ENCODE data around the gene DCST1.

Gene DCST1

DNA sequence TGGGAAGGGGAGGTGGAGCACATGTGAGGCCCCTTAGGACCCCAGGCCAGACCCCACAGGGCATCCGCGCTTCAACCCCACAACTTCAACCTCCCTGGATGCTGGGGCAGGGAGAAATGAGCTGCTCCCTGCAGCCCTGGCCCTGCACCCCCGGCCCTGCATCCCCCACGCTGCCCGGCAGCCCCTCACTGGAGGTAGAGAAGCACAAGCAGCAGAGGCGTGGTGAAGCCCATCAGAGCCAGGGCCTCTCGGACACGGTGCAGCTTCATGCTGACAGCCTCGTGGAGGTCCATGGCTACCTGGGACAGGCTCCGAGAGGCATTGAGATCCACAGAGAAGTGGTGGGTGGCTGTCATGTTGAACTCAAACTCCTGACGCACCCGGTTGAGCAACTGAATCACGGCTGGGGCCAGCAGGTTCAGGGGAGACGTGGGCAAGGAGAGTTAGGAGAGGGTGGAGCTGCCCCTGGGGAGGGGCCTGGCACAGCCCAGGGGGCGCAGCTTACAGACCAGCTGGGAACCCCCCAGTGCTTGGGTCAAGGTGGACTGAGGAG lies 3.3 kb upstream of the DCST1 start:
- DNase-seq, result peak in 1 of 58 donors; percentile 12

DNA sequence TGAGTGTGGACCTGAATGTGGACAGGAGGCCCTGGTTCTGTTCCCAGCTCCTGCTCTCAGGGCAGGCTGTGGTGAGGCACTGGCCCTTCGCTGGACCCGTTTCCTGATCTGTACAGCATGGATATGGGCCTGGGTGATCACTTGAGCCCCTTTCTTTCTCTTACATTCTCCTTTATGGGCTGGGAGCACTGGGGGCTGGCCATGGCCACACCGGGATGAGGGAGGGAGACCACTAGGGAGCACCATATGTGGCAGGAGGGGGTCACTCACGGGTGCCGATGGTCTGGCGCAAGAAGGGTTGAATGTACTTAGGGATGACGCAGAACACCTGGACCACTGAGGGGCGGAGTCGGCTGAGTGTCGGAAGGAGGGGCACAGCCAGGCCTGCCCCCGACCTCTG lies 2.7 kb upstream of the DCST1 start:
- DNase-seq, result no peak

DNA sequence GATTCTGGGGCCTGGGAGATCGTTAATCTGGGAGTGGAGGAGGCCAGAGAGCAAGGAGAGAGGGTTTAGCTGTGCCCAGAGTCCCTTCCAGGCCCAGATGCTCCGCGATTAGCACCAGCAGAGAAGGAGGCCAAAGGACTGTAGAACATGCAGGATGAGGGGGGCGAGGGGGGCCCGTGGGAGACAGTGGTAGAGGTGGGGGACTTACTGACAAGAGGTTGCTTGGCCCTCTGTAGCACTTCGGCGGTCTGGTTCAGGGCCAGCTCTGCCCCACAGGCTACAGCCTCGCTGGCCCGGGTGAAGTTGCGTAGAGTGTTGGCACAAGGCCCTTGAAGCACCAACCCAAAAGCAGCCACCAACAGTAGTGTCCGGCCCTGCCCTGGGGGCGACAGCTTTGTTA lies 738 bp upstream of the DCST1 start:
- no peak for DNase-seq

DNA sequence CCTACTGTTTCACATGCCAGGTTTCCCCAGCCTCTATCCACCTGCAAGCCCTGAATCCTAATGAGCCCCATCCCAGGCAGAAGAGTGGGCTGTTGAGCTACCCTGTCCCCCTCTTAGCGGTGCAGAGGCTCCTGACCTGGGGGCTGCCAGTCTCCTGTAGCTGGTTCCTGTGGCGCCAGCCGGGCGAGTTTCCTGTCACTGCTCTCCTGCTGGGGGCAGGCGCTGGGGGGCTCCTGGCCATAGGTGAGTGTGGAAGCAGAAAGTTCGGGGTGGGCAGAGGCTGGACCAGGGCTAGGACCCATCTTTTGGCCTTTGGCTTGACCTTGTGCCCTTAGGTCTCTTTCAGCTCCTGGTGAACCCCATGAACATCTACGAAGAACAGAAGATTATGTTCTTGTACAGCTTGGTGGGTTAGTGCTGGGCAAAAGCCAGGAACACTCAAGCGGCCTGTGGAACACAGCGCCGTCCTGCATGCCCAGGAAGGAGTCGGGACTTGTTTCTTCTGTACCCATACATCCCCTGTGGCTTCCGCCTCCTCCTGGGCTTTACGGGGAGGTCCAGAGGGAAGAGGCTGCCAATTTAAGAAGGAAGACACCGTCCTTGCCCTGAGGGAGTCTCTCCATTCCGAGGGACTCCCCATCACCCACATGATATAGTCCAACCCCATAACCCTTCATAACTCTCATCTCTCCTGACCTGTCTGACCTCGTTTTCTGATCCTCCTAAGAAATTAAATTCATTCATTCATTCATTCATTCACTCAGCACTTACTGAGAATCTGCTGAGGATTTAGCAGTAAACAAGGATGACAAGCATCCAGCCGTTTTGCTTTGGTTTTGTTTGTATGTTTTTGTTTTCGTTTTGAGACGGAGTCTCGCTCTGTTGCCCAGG lies 939 bp downstream of the DCST1 start:
- DNase-seq, result no peak

DNA sequence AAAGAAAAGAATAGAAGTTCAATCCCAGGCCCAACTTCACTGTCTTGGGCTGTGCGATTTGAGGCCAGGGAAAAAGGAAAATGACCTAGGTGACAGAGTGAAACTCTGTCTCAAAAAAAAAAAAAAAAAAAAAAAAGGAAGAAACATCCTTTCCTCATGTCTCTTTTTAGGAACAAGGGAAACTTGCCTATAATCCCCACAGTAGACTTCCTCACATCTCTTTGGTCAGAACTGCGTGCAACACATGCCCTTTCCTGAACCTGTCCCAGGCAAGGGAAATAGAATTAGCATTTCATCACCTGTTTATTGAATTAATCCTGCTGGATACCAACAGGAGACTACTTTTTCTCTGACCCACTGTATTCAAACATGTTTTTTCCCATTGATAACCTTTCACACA lies 2.3 kb downstream of the DCST1 start:
- no peak for DNase-seq

DNA sequence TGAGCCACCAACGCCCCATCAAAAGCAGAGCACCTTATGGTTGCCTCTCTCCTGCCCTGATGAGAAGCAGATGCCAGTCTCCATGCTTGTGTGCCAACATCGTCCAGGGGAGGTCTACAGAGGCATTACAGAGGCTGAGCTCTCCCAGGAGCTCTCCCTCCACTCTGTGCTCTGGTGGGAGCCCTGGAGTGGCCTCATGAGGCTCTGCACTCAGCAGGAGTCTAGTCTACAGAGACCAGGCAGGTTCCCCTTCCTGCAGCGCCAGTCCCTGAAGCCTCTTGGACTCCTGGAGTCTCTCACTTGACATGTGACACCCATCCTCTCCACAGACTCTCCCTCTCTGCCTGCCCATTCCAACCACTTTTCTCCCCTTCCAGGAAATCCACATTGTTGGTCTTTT lies 3.4 kb downstream of the DCST1 start:
- DNase-seq, result no peak

DNA sequence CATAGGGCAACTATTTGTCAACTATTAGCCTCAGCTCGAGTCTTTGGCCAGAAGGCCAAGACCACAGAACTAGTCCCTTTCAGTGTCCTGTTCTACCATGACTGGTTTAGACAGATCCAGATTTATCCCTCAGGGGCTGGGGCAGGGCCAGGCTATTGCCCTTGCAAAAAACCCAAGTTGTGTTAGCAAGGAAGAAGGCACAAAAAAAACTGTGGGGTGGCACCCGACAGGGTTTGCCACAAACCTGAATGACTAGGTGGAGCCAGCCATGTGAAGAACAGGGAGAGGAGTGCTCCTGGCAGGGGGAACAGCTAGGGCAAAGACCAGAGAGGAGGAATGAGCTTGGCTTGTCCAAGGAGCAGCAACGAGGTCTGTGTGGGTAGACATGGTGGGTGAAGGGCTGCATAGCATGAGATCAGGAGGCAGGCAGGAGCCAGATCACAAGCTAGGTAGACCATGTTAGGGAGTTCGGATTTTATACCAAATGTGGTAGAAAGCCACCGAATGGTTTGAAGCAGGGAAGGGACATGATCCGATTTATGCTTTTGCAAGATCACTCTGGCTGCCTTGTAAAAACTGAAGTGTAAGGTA lies 4.3 kb downstream of the DCST1 start:
- no peak for DNase-seq

DNA sequence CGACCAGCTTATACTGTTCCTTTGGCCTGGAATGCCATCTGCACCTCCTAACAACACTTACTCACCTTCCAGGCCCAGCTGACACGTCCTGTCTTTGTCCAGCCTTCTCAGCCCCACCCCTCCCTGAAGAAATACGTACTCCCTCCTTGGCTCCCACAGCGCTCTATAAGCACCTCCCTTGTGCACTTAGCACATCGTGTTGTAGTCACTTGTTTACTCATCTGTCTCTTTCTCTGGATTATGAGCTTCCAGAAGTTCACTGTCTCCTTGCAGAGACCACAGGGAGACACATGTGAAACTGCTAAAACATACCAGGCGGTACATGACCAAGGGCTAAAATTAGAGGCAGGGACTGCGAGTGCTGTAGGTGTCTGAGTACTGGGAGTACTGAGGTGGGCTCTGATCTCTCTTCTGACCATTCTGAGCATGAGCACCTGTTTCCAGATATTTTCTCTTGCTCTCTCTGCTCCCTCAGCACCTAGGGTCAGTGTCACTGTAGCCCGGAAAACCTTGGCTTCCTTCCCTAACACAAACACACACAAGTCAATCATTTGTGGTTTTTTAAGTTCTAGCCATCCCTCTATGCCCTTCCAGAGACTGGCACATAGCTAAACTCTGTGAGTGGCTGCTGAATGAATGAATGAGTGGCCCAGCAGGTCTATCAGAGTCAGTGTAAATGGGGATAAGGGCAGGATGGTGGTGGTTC lies 5.1 kb downstream of the DCST1 start:
- DNase-seq, result no peak

DNA sequence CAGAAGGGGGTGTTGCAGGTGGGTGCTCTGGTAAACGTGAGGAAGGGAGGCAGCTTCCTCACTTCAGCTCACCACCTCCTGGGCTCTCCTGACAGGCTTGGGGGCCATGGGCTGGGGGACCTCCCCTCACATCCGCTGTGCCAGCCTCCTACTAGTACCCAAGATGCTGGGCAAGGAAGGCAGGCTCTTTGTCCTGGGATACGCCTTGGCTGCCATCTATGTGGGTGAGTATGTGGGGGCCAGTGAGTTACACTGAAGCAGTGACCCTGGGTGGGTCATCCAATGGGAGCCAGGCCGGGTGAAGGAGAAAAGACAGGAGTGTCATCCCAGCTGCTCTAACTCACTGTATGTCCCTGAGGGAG lies 5.7 kb downstream of the DCST1 start:
- no peak for DNase-seq

DNA sequence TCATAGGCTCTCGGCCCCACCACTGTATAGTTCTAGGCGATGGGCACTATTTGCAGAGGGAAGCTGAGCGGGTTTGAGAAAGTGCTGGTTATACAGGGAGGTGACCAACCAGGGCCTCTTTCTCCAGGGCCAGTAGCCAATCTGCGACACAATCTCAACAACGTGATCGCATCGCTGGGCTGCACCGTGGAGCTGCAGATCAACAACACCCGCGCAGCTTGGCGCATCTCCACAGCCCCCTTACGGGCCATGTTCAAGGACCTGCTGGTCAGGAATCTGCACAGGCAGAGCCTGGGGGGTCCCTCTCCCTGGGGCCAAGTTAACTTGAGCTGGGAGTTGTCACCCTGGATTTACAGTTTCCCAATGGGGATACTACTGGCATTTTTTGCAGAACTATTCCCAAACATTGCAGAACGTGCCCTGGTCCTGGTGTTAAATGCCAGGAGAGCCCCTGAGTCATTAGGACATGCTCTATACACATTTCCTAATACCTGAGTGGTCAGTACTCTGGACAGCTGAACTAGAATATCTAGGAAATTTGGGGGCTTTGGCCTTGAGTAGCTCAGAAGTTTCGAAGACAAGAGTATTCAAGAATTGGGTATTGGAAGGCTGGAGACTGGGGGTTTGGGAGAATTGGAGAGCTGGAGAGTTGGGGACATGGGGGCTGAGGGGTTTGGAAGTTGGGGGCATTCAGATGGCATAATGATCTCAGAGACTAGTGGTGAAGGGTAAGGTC lies 6.9 kb downstream of the DCST1 start:
- no peak for DNase-seq

DNA sequence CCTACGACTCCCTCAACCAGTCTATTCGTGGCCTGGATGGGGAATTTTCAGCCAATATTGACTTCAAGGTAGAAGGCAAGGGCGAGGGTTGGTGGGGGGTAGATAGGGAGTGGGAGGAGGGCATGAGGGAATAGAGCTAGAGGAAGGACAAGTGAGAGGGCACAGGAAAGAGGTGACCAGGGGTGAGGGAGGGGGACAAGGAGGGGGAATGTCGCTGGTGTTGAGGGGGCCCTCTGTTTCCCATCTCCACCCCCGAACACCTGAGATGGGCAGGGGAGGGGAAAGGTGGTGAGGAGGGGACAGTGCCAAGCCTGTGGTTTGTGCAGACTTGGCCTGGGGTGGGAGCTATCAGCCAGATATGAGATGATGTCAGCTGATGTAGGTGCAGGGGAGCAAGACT lies 9.2 kb downstream of the DCST1 start:
- DNase-seq, result no peak

DNA sequence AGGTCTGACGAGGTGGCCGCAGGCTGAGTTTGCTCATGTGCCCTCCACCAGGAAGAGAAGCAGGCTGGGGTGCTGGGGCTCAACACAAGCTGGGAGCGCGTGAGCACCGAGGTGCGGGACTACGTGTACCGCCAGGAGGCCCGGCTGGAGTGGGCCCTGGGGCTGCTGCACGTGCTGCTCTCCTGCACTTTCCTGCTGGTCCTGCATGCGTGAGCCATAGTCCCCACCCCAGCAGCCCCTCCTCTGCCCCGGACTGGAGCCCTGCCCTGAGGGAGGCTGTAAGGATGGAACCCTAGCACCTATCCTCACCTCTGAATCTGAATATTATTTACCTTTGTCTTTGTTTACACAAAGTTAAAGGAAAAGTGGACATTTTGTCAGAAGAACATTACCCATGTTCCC lies 9.7 kb downstream of the DCST1 start:
- no peak for DNase-seq

DNA sequence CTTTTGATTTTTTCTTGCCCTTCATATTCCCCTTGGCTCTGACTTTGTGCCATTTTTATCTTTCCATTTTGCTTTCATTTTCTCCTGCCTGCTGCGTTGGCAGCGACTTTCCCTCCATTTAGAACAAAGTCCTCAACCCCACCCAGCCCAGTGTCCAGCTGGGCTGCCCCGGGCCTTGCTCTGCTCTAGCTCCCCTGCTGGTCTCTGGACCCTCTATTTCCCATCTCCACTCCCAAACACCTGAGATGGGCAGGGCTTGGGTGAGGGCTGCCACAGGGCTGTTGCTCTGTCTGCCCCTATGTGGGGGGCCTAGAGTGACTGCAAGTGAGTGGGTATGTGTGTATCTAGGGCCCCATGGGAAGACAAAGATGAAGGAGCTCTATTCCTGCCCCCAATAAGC lies 10.2 kb downstream of the DCST1 start:
- DNase-seq, result no peak

DNA sequence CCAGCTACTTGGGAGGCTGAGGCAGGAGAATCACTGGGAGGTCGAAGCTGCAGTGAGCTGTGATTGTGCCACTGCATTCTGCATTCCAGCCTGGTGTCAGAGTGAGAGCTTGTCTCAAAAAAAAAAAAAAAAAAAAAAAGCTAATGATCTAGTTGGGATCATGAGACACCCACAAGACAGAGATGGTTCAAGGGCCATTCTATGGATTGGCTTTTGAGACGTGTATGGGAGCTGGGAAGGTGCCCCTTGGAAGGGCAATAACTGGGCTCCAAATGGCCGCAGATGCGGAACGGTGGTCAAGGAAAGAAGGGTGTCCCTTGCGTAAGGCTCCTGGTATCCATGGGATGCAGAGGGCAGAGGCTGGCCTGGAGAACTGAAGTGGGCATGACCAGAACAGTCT lies 10.7 kb downstream of the DCST1 start:
- no peak for DNase-seq

DNA sequence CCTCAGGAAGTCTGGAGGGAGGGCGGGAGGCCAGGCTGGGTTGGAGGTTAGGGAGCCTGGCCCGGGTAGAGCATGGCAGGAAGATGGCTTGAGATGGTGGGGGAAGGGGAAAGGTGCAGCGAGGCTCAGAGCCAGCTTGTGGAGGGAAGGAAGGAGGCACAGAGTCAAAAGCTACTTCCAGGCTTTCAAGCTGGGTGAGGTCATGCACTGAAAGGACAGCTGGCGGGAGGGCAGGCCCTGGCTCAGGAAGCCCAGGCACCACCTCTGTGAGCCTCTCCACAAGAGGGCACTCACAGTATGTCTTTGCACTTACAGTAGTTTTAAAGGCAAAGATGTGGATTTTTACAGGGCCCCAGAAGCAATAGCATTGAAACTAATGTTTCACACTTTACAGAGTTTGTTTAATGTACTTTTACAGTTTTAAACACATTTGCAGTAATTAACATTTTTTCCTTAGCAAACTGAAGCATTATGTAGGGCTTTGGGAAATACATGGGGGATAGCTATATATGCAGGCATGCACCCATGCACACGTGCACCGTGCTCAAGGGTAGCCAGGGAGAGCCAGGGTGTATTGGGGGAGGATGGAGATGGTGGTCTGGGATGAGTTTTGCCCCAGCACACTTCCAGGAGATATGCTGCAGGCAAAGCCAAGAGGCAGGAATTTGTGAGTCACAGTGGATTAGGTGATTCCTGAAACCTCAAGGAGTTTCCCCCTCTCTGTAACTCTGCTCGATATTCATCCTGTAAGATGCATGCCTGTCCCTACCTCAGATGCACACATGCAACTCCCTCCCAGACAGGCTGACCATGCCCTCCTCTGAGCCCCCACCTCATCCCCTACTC lies 11.4 kb downstream of the DCST1 start:
- DNase-seq, result peak in 51 of 58 donors; percentile 2 to 78 (median 49)

DNA sequence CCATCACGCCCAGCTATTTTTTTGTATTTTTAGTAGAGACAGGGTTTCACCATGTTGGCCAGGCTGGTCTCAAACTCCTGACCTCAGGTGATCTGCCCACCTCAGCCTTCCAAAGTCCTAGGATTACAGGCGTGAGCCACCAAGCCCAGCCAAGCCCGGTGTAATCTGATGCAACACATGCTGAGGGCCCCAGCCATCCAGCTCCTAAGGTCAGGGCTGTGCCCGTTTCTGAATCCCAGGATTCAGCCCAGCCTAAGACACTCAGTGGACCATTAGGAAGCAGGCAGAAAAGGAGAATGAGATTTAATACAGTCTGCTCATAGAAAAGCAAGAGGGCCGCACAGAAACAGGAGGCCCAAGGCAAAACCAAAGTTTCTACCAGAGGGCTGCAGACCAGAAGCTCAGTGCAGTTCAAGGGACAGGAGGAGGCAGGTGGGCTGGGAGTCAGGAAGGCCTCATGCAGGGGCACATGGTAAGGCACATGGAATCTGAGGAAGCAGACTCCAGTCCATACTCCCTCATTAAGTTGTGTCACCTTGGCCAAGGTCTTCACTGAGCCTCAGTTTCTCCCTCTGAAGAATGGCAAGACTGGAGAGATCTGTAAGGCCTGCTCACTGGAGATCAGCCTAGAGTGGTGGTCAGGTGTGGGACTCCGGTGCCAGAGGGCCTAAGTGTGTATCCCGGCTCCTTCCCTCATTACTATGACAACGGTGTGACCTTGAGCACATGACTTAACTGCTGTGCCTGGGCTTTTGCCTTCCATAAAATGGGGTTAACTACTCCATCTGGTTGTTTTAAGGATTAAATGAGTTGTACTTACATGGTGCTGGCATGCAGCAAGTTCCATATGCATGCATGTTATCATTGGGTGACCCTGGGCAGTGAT lies 15.1 kb downstream of the DCST1 start:
- no peak for DNase-seq

DNA sequence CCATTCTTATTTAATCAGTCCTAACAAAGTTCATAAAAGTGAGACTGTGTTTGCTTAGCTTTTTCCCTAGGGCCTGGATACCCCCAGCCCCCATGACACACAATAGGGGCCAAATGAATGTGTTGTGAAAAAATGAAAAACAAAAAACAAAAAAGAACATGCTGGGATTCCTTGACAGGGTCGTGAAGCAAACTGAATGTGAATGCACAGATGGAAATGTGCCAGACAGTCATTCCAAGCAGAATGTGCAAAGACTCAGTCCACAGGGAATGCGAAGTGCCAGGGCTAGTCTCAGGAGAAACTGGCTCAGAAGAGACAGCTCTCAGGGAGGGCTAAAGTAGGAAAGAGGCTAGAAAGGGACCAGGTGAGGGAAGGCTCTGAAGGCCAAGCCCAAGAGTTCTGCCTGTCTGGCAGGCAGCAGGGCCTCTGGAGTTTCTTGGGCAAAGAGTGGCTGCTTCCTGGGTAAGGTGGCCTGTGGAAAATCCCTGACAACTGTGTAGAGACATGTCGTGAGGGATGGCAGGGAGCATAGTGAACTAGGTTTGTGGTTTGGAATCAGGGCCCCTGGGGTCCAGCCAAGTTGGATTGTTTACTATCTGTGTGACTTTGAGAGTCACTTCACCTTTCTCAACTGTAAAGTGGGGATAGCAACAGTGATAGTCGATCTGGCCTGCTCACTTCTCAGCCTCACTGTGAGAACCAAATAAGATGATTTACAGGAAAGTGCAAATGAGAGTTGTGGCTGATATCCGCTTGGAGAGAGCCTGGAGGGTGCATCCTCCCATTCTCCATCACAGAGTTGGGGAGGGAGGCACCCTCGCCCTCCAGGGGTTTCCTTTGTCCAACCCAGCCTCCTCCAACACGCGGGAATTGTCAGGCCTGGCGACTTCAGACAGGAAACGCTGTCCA lies 16.3 kb downstream of the DCST1 start:
- DNase-seq, result peak in 2 of 58 donors; percentile 24 to 49
